HG03521 (cell line): ENCODE measurements around the gene CYP8B1.
A peak's percentile ranks its signal among the peaks of the same experiment; 100 is the strongest.
"Not testable (repeated sequence)": the region's sequence is repeated elsewhere in the genome, so short reads cannot be mapped to it uniquely, and the experiment has no call there.

Experiments
- ATAC-seq: cut with Tn5 transposase; IDR thresholded peaks from one replicate; pipeline ENCODE4 v1.9.1; 2021; ENCODE audit warnings: mild to moderate bottlenecking, moderate library complexity; ENCODE audit not compliant: unreplicated experiment

The CYP8B1 gene

GRCh38 chr3:42887084-42887483, 11.4 kb upstream of the CYP8B1 start:
- ATAC-seq, result no peak

GRCh38 chr3:42886294-42886822, 10.7 kb upstream of the CYP8B1 start:
- no peak for ATAC-seq

DNA sequence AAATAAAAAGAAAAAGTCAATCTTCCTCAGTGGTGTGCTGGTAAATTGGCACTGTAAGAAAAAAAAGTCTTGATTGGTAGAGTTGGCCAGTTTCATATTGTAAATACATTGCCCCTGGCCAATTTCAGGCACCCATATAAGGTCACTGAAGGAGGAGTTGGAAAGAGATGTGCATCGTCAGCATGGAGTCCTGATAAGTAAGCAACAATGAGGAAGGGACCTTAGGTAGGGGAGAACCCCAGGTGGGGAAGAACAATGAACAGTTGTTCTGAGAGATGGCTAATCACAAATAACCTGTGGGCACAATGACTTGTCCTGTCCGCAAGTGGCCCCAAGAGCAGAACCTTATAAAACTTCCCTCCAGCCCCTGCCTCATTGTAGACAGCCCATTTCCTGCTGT, 8.6 kb upstream of the CYP8B1 start:
- no peak for ATAC-seq

- ATAC-seq, result not testable (repeated sequence)
Measured at GRCh38 chr3:42883251-42883930, 7.7 kb upstream of the CYP8B1 start.

- peak; percentile 96 for ATAC-seq
Measured at GRCh38 chr3:42880601-42881451, 5.1 kb upstream of the CYP8B1 start.

DNA sequence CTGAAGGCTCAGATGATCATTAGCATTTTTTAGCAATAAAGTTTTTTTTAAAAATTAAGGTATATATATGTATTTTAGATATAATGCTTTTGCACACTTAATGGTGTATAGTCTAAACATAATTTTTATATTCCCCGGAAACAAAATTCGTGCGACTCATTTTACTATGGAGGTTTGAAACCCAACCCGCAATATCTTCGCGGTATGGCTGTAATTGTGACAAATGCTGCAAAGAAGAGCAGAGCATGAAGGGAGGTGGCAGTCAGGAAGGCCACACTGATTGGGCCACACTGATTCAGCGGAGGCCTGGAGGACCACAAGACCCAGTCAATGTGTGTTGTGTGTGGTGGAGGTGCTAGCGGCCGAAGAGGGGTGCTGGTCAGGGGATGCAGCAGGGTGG, 4.5 kb upstream of the CYP8B1 start:
- no peak for ATAC-seq

DNA sequence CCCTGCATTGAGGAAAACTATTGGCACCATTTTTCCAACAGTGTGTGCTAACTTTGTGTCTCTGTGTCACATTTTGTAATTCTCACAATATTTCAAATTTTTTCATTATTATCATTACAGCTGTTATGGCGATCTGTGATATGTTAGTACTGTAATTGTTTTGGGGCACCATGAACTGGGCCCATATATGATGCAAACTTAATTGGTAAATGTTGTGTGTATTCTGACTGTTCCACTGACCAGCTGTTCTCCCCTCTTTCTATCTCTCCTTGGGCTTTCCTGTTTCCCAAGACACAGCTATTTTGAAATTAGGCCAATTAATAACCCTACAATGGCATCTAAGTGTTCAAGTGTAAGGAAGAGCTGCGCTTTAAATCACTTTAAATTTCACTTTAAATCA, 2.2 kb upstream of the CYP8B1 start:
- ATAC-seq, result no peak

DNA sequence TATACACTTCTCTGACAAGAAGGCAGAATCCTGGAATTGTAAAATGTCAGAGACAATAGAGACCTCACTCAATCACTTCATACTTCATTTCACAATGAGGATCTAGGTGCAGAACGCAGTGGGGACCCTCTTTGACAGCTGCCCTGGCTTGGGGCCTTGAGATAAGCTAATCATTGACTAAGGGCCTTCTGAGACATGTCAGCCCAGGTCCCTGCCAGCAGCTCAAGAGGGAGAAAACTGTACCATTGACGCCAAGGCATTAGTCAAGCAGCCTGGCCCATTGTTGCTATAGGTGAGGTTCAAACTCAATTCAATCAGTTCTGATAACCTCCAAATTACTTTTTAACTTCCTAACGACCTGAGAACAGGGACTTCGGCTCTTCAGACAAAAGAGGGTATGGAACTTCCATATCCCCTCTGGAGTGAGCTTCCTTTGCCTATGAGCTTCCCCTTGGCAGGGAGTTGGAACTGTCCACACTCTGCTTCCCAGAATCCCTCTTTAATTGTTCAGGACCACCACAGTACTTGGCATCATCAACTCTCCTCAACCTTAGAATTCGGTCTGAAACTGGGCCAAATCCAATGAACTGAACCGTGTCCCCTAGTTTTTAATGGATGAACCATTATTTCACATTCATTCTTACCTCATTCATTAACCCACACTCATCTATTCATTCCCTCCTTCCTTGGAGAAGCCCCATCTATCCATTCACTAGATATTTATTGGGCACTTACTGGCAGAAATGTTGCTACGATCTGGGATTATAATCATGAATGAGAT, 1.5 kb upstream of the CYP8B1 start:
- no peak for ATAC-seq

GRCh38 chr3:42876401-42876800, 722 bp upstream of the CYP8B1 start:
- no peak for ATAC-seq

DNA sequence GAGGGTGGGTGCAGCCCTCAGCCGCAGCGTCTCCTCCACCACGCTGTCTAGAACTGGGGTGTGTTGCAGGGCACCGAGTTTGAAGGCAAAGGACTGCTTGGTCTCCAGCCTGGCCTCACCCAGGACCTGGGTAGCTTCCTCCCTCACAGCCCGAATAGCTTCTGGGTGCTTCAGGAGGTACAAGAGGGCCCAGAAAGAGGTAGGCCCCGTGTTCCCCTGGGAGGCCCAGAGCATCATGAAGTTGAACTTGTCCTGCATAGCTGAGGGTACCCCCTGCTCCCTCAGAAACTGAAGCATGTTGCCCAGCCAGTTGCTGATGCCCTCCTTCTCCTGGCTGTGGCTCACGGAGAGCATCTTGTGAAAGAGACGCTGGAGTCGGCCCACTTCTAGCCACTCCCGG, 930 bp downstream of the CYP8B1 start:
- no peak for ATAC-seq

DNA sequence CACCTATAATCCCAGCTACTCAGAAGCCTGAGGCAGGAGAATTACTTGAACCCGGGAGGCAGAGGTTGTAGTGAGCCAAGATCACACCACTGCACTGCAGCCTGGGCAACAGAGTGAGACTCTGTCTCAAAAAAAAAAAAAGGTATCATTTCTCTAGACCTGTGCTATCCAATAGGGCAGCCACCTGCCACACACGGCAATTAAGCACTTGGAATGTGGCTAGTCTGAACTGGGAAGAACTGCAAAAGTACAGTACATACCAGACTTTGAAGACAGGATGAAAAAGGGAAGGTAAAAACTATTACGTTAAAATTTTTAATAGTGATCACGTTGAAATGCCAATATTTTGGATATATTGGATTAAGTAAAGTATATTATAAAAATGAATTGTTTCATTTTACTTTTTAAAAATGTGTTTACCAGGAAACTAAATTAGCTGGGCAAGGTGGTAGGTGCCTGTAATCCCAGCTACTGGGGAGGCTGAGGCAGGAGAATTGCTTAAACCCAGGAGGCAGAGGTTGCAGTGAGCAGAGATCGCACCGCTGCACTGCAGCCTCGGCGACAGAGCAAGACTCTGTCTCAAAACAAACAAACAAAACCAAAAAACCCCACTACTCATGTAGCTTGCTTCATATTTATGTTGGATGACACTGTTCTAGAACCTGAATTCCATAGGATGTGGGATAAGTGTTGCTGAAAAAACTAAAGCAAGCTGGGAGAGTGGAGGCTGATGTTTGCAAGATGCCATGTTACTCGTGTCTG, 2.3 kb downstream of the CYP8B1 start:
- ATAC-seq, result no peak

- no peak for ATAC-seq
Measured at GRCh38 chr3:42872718-42873117, 3.0 kb downstream of the CYP8B1 start.

DNA sequence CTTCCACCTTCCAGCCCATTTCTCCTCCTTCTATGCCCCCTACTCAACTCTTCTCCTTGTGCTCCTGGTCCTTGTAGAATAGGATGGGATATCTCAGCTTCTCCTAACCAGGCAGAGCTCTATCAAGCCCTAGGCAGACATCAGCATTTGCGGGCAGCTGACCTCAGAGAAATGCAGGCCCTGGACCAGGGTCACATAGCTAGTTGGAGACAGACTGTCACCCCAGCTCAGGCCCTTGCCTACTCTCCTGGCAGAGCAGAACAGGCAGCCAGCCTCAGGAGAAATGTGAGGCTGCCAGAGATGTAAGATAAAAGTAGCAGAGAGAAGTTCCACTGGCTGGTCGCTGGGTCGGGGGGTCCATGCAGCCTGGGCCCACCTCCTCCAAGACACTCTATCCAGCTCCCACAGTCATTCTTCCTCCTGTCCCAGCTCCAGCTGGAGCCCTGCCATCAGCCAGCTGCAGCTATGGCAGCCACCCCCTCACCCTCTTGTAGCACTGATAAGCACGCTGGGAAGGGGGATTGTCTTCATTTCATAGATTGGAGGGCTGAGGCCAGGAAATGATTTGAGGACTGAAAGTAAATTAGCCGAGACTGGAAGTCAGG, 4.0 kb downstream of the CYP8B1 start:
- ATAC-seq, result no peak

DNA sequence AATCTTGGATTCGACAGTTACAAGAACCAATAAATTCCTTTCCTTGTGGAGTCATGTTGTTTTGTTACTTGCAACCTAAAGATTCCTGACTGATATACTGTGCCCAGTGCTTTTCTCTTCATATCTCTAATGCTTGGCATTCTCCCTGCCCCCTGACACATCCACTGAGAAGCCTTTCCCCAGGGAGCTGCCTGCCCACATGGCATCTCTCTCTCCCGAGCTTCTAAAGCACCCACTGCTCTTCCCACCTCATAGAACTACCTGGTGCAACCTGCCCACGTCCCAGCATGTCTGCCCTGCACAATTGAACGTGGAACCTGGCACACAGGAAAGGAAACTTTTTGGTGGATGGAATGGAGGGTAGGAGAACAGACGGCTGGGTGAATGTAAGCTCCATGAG, 6.8 kb downstream of the CYP8B1 start:
- ATAC-seq, result no peak

GRCh38 chr3:42867138-42867537, 8.5 kb downstream of the CYP8B1 start:
- no peak for ATAC-seq

- no peak for ATAC-seq
Measured at GRCh38 chr3:42865256-42865655, 10.4 kb downstream of the CYP8B1 start.

- no peak for ATAC-seq
Measured at GRCh38 chr3:42864321-42864950, 11.2 kb downstream of the CYP8B1 start.

GRCh38 chr3:42856544-42856943, 19.1 kb downstream of the CYP8B1 start:
- no peak for ATAC-seq

GRCh38 chr3:42855547-42856380, 19.9 kb downstream of the CYP8B1 start:
- ATAC-seq, result no peak
